ENCODE results near the gene BANP.
"Not testable (repeated sequence)": the region's sequence is repeated elsewhere in the genome, so short reads cannot be mapped to it uniquely, and the experiment has no call there.

BANP gene

DNA sequence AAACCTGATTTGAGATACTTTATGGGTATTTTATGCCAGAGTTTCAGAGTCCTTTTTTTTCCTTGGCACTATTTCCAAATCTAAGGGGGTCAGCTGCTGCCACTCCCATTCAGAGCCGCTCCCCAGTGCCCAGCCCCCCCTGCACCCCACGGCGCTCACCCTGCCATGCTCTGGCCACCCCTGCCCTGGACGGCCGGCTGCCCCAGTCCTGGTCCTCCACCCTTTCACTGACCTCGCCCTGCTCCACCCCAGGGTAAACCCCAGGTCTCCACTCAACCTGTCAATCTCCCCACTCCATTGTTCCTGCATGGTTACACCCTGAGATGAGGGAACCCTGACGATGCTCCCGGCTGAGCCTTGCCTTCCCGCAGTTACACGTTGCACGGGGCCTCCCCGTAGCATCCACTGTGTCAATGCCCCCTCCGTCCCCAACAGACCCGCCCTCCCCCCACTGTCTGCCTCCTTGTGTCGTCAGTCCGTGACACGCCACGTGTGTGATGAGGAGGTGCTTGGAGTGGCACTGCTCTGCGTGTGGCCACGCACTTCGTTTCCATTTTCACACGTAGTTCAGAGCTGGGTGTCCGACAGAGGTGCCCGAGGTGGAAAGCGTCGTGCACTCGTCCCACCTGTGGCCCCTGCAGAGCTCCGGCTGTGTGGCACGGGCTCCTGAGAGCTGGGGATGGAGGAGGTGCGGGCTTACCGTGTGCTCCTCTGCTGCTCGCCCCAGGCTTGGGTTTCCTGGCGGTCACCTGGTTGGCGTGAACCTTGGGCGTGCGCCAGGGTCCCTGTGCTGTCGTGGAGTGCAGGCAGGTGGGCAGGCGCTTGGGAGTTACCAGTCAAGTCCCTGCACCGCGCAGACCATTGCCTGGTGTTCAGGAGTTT is 116.5 kb downstream of the BANP start:
- DNase-seq, result no peak

DNA sequence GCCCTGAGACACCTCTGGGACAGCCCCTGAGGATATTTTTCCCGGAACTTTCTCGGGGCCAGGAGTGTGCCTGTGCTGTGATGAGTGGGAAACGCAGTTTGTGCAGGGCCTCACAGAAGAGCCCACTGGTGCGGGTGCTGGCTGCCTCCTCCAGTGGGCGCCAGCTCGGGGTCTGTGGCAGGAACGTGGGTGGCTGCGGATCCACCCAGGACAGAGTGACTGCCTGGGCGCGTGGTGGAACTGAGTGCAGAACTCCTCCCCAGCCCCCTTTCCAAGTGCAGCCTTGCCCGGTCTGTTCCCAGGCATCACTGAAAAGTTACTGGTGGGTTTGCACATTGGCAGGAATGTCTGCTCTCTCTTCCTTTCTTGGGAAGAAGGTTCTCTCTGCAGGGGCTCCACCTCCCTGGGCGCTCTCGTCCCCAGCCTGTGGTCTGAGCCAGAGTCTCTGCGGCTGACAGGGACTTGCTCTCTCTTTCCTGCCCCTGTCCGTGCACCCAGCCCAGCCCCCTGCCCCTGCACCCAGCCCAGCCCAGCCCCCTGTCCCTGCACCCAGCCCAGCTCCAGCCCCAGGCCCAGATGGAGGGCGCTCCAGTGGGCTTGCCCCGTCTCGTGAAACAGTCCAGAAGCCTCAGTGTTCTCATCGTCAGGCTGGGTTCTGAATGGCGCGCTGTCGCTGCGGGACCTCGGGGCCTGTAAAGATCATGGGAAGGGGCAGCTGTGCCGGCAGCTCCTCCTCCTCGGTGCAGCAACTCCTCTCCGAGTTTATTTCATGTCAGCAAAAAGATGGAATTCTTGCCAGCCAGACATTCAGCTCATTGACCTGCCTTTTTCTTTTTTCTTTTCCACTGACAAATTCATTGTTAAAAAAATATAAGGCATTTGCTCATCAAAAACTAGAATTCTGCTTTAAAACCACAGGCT is 117.5 kb downstream of the BANP start:
- DNase-seq, result no peak

DNA sequence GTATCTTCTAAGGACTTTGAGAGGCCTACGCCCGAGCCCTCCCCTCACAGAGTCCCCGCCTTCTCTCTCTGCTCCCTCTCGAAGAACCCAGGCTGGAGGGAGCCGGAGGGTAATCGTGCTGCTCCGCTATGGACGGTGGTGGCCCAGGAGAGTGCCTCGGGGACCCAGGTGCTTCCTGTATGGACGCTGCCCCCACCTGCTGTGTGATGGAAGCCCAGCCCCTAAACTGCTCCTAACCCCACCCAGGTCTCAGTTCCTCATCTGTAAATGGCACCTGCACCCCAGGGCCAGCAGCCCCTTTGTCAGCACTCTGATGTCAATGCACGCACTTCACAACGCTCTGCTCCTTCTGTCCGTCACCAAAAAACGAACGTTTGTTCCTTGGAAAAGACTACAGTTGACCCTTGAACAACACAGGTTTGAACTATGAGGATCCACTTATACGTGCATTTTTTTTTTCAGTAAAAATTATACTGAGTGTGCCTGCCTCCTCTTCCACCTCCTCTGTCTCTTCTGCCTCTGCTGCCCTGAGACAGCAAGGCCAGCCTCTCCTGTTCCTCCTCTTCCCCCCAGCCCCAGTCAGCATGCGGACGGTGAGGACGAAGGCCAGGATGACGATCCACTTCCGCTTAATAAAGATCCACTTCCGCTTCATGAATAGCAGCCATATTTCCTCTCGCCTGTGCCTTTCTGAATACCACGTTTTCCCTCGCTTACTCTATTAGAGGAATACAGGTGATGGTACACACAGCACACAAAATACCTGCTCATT is 118.3 kb downstream of the BANP start:
- no peak for DNase-seq

DNA sequence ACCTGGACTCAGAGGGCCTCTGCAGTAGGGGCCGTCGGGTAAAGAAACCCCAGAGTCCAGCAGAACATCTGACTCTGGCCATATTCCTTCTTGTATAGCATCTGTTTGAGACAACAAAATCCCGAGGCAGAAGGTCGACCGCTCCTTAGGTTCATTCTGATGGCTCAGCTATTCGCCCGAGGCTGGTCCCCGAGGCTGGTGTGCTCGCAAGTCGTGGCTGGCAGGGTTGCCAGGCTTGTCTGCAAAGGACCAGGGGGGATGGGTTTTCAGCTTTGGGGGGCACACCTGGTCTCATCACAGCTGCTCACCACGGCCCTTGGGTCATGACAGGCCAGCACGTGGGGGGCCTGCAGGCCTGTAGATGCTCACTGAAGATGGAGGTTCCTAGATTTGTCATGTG is 119.1 kb downstream of the BANP start:
- no peak for DNase-seq

DNA sequence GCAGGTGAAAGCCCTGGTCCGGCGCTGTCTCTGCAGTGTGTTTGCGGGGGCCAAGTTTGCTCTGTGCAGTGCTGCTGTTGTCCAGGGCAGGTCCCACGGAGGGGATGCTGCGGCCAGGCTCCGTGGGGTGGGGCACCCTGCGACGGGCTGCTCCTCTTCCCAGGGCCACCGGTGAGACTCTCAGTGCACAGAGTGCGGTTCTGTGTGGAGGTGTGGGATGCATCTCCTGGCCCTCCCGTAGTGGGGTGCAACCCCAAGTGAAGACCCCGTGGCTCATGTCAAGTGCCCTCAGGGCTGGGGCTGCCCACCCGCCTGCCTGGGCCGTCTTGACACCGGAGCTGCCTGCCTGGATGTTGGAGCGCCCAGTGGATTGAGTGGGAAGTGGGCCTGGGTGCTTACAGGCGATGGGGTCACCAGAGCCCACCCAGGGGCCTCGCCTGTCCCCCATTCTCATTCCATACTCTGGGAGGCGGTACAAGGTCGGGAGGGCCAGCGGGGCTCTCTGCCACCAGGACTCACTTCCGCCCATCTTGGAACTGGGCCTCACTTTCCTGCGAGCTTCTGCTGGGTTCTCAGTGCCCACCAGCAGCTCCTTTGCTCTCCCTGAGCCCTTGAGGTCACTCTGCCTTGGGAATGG is 119.9 kb downstream of the BANP start:
- DNase-seq, result no peak

DNA sequence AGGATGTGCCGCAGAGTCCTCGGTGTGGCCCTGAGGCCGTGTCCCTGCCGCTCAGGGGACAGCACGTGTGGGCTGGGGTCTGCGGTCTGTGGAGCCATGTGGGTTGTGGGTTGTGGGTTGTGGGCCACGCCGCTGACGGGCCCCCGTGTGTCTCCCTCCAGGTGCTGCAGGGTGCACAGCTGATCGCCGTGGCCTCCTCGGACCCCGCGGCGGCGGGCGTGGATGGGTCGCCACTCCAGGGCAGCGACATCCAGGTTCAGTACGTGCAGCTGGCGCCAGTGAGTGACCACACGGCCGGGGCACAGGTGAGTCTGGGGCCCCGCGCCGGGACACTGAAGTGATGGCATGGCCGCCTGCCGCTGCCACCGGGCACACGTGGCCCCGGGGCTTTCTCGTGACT is 120.7 kb downstream of the BANP start:
- DNase-seq, result no peak

DNA sequence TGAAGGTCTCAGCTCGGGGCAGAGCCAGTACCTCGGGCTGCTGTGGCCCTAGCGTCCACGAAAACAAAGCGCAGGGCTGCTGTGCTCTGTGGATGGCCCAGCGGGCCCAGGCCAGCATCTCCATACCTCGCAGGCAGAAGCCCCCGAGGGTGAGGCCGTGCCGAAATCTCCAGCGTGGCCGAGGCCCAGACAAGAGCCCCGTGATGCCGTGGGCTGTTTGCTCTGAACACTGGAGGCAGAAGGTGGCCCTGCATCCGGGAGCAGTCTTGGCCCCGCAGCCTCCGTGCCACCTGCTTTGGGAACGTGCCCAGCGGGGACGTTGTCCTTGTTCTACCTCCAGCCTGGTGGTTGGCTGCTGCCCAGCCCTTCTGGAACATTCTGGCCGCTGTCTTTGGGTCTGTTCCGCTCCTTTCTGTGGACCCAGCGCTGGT is 121.4 kb downstream of the BANP start:
- DNase-seq, result no peak

DNA sequence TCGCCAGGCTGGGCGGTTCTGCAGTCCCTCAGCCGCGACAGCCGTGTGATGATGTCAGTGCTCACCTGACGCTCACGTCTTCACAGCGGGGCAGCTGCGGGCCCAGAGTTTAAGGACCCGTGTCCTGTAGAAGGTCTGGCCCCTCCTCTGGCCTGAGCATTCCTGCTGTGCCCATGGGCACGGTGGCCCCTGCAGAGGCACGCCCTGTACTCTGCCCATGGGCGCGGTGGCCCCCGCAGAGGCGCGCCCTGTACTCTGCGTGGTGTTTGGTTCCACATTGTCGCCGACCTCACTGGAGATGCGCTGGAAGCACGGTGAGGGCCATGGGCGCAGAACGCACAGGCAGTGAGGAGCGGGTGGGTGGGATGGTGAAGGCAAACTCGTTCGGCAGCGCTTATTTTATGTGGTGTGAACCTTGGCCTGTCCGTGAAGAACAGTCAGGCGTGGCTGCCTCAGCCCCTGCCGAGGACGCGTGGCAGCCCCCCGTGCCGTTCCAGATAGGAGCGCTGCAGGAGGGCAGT is 122.0 kb downstream of the BANP start:
- no peak for DNase-seq

DNA sequence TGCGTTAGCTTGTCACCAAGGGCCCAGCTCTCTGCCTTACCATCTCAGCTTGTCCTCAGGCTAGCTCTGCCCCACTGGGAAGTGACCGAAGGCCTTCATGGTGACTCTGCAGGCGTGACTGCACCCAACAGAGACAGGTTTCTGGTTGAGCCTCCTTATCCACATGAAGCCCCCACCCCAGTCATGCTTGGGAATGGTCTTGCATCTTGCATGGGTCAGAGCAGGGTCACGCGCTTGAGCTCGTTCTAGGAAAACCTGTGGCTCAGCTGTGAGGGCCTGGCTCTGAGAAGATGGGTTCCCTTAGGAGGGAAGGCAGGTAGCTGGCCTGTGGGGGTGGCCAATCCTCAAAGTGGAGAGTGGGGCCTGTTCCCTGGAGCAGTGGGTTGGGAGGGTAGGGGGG is 122.8 kb downstream of the BANP start:
- DNase-seq, result no peak

DNA sequence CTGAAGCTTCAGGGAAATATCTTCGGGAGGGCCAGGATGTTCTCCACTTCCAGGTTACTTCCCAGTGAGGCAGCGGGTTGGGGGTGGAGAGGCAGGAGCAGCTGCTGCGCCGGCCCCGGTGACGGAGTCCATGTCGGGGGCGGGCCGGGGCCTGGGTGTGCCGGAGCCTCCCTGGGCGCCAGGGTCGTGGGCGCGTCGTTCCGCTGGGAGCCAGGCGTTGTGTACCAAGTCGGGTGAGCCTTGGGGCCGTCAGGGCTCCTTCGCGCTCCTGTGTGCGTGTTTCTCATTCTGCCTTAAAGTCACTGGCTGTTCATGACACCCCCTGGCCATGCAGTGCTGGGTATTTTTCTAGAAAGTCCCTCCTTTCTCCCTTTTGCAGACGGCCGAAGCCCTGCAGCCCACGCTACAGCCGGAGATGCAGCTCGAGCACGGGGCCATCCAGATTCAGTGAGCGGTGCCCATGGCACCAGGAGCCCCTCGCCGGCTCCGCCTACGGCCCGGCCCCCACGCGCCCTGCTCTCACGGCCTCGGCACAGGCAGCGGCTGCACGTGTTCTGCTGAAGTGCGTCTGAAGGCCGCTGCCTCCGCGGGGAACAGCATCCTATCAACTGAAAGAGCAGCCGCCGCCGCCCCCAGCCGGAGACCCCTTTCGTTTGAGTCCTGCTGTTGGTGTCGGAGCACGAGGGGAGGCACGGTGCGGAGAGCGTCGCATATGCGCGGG is 125.1 kb downstream of the BANP start:
- DNase-seq, result no peak

DNA sequence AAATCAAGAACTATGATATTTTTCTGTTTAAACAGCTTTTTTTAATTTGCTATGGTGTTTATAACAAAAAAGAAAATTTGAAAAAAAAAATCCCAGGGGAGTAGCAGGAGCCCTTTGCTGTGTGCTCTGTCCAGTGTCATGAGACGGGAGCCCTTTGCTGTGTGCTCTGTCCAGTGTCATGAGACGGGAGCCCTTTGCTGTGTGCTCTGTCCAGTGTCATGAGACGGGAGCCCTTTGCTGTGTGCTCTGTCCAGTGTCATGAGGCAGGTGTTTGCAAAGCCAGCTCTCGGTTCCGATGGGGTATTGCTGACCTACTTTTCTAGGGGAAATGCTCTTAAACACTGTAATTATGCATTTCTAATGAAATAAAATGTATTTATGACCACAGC is 125.7 kb downstream of the BANP start:
- DNase-seq, result not testable (repeated sequence)

DNA sequence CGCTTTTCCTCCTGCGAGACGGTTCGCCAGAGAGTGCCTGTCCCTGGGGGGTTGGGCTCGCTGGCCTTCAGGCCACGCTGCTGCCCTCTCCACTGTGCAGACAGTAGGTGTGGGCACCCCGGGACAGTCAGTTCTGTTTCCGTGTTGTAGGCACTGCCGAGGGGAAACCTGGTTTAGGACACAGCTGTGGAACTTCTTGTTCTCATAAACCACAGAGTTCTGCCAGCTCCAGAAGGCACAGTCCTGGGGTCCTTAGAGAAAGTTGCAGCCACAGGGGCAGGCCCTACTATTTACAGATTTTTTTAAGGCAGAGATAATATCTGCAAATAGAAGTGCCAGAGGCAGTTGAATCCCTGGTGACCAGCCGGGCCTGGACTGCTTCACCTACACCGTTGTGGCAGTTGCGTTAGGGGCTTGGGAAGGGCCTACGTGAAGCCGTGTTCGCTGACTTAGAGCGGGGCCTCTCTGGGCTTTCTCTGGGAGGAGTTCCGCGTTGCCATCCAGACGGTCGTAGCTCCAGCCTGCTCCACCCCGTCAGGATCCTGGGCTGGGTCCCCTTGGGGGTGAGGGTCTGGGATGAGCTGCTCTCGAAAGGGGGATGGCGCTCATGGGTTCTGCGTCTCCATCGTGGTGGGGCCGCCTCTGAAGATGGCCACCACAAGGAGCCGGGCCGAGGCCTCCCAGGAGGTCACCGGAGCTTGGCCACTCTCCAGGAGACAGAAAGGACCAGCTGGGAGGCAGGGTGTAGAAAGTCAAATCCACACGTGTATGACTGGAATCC is 126.3 kb downstream of the BANP start:
- no peak for DNase-seq

DNA sequence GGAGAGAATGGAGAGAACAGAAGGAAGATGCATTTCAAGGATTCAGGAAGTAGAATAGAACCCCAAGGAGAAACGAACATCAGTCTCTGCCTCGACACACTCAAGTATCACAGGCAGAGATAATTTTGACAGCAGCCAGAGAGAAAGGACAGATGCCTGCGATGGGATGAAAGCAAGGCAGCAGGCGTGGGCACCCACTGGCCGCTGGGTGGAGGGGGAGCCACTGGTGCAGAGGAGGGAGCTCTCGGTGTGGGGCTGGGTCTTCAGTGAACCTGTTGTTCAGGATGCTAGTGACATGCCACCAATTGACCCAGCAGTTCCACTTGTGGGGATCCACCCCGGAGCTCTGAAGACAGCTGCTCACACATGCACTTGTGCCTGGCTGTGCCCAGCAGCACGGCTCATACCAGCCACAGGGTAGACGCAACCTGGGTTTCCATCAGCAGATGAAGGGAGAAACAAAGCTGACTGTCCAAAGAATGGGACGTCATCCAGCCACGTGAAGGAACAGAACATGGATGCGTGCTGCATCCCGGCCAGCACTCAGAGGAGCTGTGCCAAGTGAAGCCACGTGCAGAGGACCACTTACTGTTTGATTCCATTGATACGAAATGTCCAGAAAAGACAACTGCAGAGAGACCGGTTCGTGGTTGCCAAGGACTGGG is 127.0 kb downstream of the BANP start:
- DNase-seq, result no peak

DNA sequence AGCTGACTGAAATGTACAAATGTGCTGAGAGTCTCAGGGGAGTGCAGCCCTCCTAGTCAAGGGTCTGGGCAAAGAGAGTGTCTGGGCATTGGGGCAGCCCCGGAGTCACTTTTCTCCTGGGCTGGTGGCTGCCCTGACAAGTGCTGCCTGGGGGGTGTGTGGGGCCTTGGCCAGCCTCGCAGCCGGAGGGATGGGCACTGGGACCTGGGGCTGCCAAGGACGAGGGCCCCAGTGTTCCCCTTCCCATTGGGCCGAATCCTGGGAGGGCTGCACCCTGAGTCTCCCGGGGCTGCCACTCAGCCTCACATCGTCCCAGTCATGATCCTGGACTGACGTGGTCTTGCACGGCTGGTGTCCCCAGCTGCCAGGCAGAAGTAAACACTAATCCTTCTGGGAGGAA is 132.3 kb downstream of the BANP start:
- no peak for DNase-seq

DNA sequence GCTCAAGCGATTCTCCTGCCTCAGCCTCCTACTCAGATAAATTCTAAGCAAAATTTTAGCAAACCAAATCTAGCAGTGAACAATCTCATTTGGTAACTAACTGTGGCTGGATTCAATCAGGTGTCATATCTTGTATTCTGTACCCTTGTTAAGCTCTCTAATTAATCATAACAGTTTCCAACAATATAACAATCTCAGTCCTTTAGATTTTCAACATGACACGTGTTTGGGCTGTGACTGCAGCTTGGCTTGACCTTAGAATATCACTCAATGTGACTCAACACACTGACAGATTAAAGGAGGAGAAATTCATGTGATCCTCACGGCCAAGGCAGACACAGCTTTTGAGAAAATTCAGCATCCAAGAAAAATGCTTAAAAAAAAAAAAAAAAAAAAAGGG is 133.6 kb downstream of the BANP start:
- no peak for DNase-seq

DNA sequence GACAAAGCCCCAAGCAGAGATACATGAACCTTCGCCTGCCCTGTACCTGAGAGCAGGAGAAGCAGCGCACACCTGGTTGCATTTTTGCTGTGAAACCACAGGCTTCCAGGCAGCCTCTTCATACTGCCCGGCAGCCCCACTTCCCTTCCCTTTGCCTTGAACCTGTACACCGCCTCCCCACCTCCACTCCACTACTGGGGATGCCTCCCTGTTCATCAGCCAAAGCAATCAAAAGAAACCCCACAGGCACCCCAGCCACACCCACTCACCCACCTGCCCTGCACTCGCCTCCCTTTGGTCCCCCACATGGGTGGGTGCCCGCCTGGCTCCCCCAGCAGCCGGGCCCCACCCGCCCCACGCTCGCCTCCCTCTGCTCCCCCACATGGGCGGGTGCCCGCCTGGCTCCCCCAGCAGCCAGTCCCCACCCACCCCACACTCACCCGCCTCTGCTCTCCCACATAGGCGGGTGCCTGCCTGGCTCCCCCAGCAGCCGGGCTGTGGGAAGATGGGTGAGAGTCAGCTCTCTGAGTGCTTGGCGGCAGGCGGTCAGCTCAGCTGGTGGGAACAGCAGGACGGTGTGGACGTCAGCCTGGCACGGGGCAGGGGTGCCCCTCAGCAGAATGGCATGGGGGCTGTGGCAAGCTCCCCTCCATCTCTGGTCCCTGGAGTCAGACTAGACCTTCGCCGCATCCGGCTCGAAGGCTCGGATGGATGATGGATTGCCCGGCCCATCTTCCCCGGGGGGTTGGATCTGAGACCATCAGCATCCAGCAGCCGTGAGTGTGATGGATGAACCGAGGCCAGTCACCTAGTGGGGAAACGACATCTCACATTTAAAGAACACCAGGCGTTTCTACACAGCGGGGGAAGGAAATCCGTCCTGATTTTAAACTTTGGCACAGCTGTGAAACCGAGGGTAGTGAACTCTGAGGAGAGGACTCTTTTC is 135.6 kb downstream of the BANP start:
- DNase-seq, result no peak

DNA sequence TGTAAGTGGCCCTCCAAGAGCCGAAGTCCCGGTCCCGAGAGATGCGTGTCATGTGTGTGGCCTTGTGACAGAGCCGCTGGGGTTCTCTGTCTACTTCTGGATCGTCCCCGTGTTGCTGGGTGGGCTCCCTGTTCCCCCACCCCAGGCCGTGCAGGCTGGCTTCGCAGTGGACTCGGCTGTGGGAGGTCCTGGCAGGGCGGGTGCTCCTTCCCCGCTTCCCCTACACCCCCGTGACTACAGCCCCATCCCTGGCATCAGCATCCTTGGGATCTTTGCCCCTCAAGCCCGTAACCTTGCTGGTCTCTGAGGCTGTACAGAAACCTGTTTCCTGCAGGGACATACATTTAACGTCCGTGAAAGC is 136.3 kb downstream of the BANP start:
- DNase-seq, result no peak

DNA sequence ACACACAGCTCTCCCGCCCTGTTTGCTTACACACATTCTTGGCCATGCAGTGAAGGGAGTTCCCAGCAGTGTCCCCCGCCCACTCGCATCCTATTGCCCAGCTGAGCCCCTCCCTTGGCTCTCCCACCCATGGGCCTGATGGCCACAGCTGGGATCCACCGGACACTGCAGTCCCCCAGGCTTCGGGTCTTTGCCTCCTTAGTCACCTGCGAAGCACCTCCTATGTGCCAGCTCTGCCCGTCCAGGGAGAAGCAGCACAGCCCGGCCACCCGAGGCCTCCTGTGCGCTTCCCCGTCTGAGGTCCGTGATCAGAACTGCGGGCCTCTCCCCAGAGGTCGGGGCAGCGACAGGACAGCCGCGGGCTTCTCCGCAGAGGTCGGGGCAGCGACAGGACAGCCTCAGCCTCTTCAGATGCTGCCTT is 136.9 kb downstream of the BANP start:
- no peak for DNase-seq

DNA sequence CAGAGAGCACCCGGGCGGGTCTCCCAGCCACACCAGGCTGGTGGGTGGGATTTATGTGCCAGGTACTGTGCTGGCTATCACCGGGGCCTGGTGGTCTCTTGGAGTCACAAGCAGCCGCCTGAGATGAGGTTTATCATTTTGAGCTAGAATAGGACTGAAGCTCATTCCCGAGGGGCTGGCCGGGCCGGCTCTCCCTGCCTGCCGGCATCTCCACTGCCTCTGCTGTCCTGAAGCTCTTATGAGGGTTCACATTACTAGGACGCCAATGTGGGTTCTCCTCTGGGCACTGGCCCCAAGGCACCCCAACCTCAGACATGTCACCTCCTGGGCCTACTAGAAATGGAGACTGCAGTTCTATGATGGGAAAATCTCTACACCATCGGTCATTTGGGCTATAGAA is 137.4 kb downstream of the BANP start:
- DNase-seq, result not testable (repeated sequence)
